ENCODE measurements around the gene WDR44.
"Not testable (repeated sequence)": the region's sequence is repeated elsewhere in the genome, so short reads cannot be mapped to it uniquely, and the experiment has no call there.

Gene WDR44

GRCh38 chrX:118345464-118346257, at the start of gene WDR44:
Gene WDR44 (plus strand): TSS chrX:118346106. CDS start chrX:118346504, 398 bp downstream.
- peak within 1 kb of the TSS; percentile 79 to 93 (median 87) for H3K27ac ChIP-seq
- H4K20me1 ChIP-seq = peaks cover 0 to 31% (median 0%) of the 10 kb centered on the region in 11 experiments; a peak in 6 of 22 replicates
- peak within 1 kb of the TSS; percentile 80 to 89 (median 88) for H3K9ac ChIP-seq
- TF ChIP-seq Cebpa-rat (IDR thresholded peaks at IDR 0.05) = no peak
- no peaks in the 10 kb centered on the region for H3K36me3 ChIP-seq
- H3K4me2 ChIP-seq = peak within 1 kb of the TSS; percentile 62 to 87 (median 76)
- peaks cover 0 to 13% (median 6%) of the 10 kb centered on the region in 11 experiments; a peak in 3 of 22 replicates for H3K9me3 ChIP-seq (replicated peaks in 1 of 11)
- peaks cover 19 to 32% (median 29%) of the 10 kb centered on the region in 10 experiments for H3K4me1 ChIP-seq
- no peaks in the 10 kb centered on the region for H3K27me3 ChIP-seq
- H3K4me3 ChIP-seq = peak within 1 kb of the TSS; percentile 67 to 85 (median 78)

GRCh38 chrX:118305827-118306226, 40.1 kb upstream of the WDR44 start:
- not testable (repeated sequence) for H3K36me3 ChIP-seq

GRCh38 chrX:118315529-118315928, 30.4 kb upstream of the WDR44 start:
- Histone ChIP-seq H3K4me2 (no peak overlapping the region), H3K4me1 (no peaks in the 10 kb centered on the region), H3K9ac (no peak overlapping the region), H3K36me3 (no peaks in the 10 kb centered on the region), H3K9me3 (replicated peaks in 1 of 11) (no peaks in the 10 kb centered on the region), H3K27me3 (no peaks in the 10 kb centered on the region), H3K4me3 (no peak overlapping the region), H4K20me1 (no peaks in the 10 kb centered on the region), H3K27ac (no peak overlapping the region)
- TF ChIP-seq Cebpa-rat (IDR thresholded peaks at IDR 0.05) = no peak

More at GRCh38 chrX:118305827-118306226, 40.1 kb upstream of the WDR44 start:
- H3K4me2 ChIP-seq, H3K27me3 ChIP-seq, H3K9ac ChIP-seq, H3K4me3 ChIP-seq, H3K4me1 ChIP-seq, H4K20me1 ChIP-seq, H3K27ac ChIP-seq: not testable (repeated sequence)
- peaks cover 25 to 44% (median 29%) of the 10 kb centered on the region in 11 experiments for H3K9me3 ChIP-seq (replicated peaks in 1 of 11)

- H3K9me3 ChIP-seq (replicated peaks in 1 of 11) = no peaks in the 10 kb centered on the region
- TF ChIP-seq Cebpa-rat (IDR thresholded peaks at IDR 0.05) = no peak
These were observed 21.3 kb upstream of the WDR44 start for GRCh38 chrX:118324588-118324987.

GRCh38 chrX:118325453-118325852, 20.5 kb upstream of the WDR44 start:
- Histone ChIP-seq H3K27me3 (no peaks in the 10 kb centered on the region), H3K4me3 (no peak overlapping the region), H3K36me3 (no peaks in the 10 kb centered on the region), H3K27ac (no peak overlapping the region), H3K4me1 (peaks cover 0 to 10% (median 0%) of the 10 kb centered on the region in 10 experiments; a peak in 2 of 20 replicates), H3K9ac (no peak overlapping the region), H4K20me1 (no peaks in the 10 kb centered on the region), H3K4me2 (no peak overlapping the region), H3K9me3 (replicated peaks in 1 of 11) (no peaks in the 10 kb centered on the region)
- no peak for TF ChIP-seq Cebpa-rat (IDR thresholded peaks at IDR 0.05)

More at GRCh38 chrX:118324588-118324987, 21.3 kb upstream of the WDR44 start:
- Histone ChIP-seq H4K20me1 (no peaks in the 10 kb centered on the region), H3K4me2 (no peak overlapping the region), H3K4me3 (no peak overlapping the region), H3K27me3 (no peaks in the 10 kb centered on the region), H3K9ac (no peak overlapping the region), H3K27ac (no peak overlapping the region), H3K36me3 (no peaks in the 10 kb centered on the region), H3K4me1 (peaks cover 0 to 10% (median 0%) of the 10 kb centered on the region in 10 experiments; a peak in 2 of 20 replicates)

- no peak overlapping the region for H3K4me3 ChIP-seq
- H3K4me2 ChIP-seq = peak overlapping the region in 2 of 11 experiments; percentile 28 to 31; a peak in 2 of 22 replicates
- peaks cover 0 to 10% (median 0%) of the 10 kb centered on the region in 10 experiments; a peak in 2 of 20 replicates for H3K4me1 ChIP-seq
- no peak for TF ChIP-seq Cebpa-rat (IDR thresholded peaks at IDR 0.05)
- no peaks in the 10 kb centered on the region for H3K27me3 ChIP-seq
- H3K27ac ChIP-seq = no peak overlapping the region
- H3K36me3 ChIP-seq = no peaks in the 10 kb centered on the region
- H3K9me3 ChIP-seq (replicated peaks in 1 of 11) = no peaks in the 10 kb centered on the region
- no peak overlapping the region for H3K9ac ChIP-seq
- no peaks in the 10 kb centered on the region for H4K20me1 ChIP-seq
These were observed 16.7 kb upstream of the WDR44 start for GRCh38 chrX:118329175-118329574.

- no peaks in the 10 kb centered on the region for H3K36me3 ChIP-seq
- H3K27me3 ChIP-seq = no peaks in the 10 kb centered on the region
- H3K4me3 ChIP-seq = no peak overlapping the region
- no peaks in the 10 kb centered on the region for H3K9me3 ChIP-seq (replicated peaks in 1 of 11)
- no peaks in the 10 kb centered on the region for H4K20me1 ChIP-seq
- no peaks in the 10 kb centered on the region for H3K4me1 ChIP-seq
- no peak overlapping the region for H3K27ac ChIP-seq
- no peak overlapping the region for H3K9ac ChIP-seq
- no peak overlapping the region for H3K4me2 ChIP-seq
- TF ChIP-seq Cebpa-rat (IDR thresholded peaks at IDR 0.05) = no peak
These were observed 8.2 kb upstream of the WDR44 start for GRCh38 chrX:118337687-118338086.

- no peaks in the 10 kb centered on the region for H3K27me3 ChIP-seq
- no peaks in the 10 kb centered on the region for H4K20me1 ChIP-seq
- H3K4me1 ChIP-seq = no peaks in the 10 kb centered on the region
- no peaks in the 10 kb centered on the region for H3K9me3 ChIP-seq (replicated peaks in 1 of 11)
- H3K4me3 ChIP-seq = no peak overlapping the region
- no peak overlapping the region for H3K27ac ChIP-seq
- H3K36me3 ChIP-seq = no peaks in the 10 kb centered on the region
- TF ChIP-seq Cebpa-rat (IDR thresholded peaks at IDR 0.05) = no peak
- H3K9ac ChIP-seq = no peak overlapping the region
- H3K4me2 ChIP-seq = no peak overlapping the region
These were observed 7.0 kb upstream of the WDR44 start for GRCh38 chrX:118338930-118339329.

- H3K9me3 ChIP-seq (replicated peaks in 1 of 11) = peaks cover 0 to 13% (median 6%) of the 10 kb centered on the region in 11 experiments; a peak in 3 of 22 replicates
- peak overlapping the region; percentile 68 to 89 (median 88); a peak in 20 of 22 replicates for H3K9ac ChIP-seq
- peak overlapping the region; percentile 67 to 85 (median 78) for H3K4me3 ChIP-seq
- H3K4me2 ChIP-seq = peak overlapping the region; percentile 36 to 78 (median 64)
- TF ChIP-seq Cebpa-rat (IDR thresholded peaks at IDR 0.05) = no peak
- H4K20me1 ChIP-seq = peaks cover 0 to 25% (median 0%) of the 10 kb centered on the region in 11 experiments; a peak in 6 of 22 replicates
- H3K36me3 ChIP-seq = no peaks in the 10 kb centered on the region
- peak overlapping the region; percentile 35 to 91 (median 63); a peak in 18 of 22 replicates for H3K27ac ChIP-seq
- peaks cover 18 to 26% (median 23%) of the 10 kb centered on the region in 10 experiments for H3K4me1 ChIP-seq
- no peaks in the 10 kb centered on the region for H3K27me3 ChIP-seq
These were observed 852 bp upstream of the WDR44 start for GRCh38 chrX:118345045-118345463.

Measured in BLaER1 treated with 17β-estradiol and CSF1 and Interleukin-3, amounts not matched to agents 10 nM and 100 nM (cell line).